Suprapubic skin (tissue), 4 donors: Measurements from ENCODE around the gene IQGAP3.

Experiments
- CTCF ChIP-seq, 2 donors: fragments of 200-600 bp in 1 of 2; fragments of 450-650 bp in 1 of 2; sonication (generic) in 1 of 2; IDR thresholded peaks; one replicate each; pipeline ENCODE4 v1.5.1; 2016 to 2019; ENCODE audit warnings: antibody characterized with exemption in 2 of 2, mild to moderate bottlenecking in 1 of 2, moderate library complexity in 1 of 2
- EP300 ChIP-seq: sonication (generic); formaldehyde crosslinking; IDR thresholded peaks from one replicate; pipeline ENCODE4 v1.6.1; 2017; ENCODE audit warnings: antibody characterized with exemption
- POLR2A ChIP-seq, 2 donors: fragments of 450-650 bp; IDR thresholded peaks; one replicate each; pipeline ENCODE4 v1.6.1; 2017; ENCODE audit warnings: antibody characterized with exemption in 2 of 2, mild to moderate bottlenecking in 2 of 2, moderate library complexity in 2 of 2
- POLR2AphosphoS5 ChIP-seq, 3 donors: sonication (generic); formaldehyde crosslinking; IDR thresholded peaks; one replicate each; pipeline ENCODE4 v1.6.1; 2017; ENCODE audit warnings: antibody characterized with exemption in 3 of 3

- TF ChIP-seq EP300 (no peak), POLR2A (IDR thresholded peaks at IDR 0.05) (no peak), CTCF (IDR thresholded peaks at IDR 0.05) (no peak), POLR2AphosphoS5 (IDR thresholded peaks at IDR 0.05) (no peak)
These were observed 63.5 kb downstream of the IQGAP3 start for GRCh38 chr1:156508955-156509234.
